DMS 273 treated with DMSO at 0.1 percent for 48 hours (cell line): Measurements from ENCODE around the gene TRAPPC8.
A peak's percentile ranks its signal among the peaks of the same experiment; 100 is the strongest.
"Not testable (repeated sequence)": the region's sequence is repeated elsewhere in the genome, so short reads cannot be mapped to it uniquely, and the experiment has no call there.

Source experiments
- DNase-seq: peaks from one replicate; lab custom pipeline; 2025; lab: John Stamatoyannopoulos, UW

TRAPPC8 gene

DNA sequence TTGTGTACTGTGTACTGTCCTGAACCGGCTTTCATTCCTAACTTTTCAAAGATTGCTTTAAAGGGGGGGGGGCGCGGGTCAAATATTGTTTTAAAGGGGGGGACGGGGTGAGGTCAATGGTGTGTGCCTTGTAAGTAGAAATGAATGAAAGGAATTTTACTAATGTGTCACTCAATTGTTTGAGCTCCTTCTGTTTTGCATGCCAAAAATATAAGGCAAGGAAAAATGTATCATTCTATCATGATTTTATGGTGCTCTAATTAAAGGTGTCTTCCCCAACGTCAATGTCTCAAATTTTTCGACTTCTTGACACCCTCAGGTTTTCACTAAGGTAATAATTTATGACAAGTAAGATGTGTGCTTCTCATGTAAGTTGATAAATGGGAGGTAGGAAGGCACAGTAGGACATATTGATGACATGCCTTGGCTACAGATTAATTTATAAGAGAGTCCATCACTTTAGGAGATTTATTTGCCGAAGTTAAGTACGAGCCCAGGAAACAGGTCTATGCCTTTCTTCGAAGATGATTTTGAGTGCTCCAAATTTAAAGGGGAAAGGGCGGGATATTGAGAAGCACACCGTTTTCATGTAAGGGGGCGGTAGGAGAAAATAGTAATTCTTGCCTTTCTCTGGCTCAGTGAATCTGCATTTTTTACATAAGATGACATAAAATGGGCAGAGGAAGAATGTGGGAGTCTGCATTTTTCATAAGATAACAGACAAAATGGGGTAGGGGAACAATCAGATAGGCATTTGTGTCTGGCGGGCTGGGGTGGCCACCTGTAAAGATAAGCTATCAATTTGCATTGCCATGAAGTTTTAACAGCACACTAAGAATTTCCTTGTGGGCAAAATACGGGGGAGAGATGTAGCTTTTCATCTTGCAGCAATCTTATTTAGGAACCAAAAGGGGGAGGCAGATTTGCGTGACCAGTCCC lies 1.2 kb upstream of the TRAPPC8 start:
- DNase-seq = no peak

DNA sequence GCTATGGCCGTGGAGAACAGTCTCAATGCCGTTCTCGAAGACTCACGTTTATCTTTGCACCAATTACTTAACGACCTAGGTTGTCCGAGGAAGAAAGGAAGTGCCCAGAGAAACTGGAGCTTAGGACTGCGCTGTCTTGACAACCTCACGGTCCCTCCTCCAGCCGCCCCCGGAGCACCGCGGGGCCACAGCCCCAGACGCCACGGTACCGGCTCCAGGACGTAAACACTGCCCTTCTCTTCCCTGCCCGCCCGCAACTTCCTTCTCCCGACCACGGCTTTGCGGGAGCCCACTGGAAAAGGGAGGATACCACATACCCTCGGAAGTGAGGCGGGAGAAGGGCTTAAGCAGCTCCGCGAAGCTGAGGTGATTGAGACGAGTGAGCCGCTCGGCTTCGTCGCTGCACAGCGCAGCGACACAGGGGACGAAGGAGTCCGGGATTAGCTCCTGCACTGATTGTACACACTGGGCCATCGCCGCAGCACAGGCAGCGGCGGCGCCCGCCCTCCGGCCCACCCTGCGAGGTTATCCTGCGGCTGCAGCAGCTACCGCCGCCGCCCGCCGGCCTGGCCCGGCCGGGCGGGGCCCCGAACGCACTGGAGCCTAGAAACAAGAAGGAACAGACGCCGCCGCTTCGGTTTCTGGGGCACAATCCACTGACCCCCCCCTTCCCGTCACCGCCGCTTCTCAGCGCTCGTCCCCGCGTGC lies 483 bp downstream of the TRAPPC8 start:
- DNase-seq = no peak

DNA sequence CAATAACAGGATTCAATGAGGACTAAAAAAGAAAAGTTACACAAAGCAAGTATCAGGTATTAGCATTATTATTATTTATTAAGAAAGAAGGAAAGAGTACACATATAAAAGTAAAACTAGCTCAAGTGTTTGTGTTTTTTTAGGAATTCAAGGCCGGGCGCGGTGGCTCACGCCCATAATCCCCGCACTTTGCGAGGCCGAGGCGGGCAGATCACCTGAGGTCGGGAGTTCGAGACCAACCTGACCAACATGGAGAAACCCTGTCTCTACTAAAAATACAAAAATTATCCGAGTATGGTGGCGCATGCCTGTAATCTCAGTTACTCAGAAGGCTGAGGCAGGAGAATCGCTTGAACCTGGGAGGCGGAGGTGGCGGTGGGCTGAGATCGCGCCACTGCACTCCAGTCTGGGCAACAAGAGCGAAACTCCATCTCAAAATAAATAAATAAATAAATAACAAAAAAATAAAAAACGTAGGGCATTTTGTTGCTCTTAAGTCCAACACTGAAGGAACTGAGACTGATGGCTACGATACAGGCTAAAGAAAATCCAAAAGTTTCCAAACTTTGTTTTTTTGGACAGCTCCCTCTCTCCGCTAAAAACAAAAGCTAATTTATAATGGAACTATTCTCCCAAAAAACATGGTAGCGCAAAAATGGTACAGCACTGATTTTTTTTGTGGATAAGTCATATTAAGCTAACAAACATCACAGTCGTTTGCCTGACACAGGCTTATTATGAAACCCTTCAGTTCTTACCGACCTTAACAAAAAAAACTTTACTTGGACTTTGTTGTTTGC lies 1.7 kb downstream of the TRAPPC8 start:
- no peak for DNase-seq

DNA sequence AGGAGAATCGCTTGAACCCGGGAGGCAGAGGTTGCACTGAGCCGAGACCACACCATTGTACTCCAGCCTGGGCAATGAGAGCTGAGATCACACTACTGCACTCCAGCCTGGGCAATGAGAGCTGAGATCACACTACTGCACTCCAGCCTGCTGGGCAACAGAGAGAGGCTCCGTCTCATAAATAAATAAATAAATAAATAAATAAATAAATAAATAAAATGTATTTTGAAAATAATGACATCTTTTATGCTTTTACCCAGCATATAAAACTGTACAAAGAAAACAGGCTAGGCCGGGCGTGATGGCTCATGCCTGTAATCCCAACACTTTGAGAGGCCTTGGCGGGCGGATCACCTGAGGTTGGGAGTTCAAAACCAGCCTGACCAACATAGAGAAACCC lies 8.2 kb downstream of the TRAPPC8 start:
- not testable (repeated sequence) for DNase-seq

DNA sequence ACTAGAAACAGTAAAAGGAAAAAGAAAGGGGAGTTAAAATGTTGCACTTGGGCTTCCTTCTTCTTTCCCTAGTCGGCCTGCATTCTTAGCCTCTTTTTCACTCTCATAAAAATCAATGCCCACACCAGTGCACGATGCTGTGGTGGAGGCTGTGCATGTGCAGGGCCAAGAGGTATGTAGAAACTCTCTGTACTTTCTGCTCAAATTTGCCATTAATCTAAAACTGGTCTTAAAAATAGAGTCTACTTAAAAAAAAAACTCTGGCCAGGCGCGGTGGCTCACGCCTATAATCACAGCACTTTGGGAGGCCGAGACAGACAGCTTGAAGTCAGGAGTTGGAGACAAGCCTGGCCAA lies 11.1 kb downstream of the TRAPPC8 start:
- no peak for DNase-seq

DNA sequence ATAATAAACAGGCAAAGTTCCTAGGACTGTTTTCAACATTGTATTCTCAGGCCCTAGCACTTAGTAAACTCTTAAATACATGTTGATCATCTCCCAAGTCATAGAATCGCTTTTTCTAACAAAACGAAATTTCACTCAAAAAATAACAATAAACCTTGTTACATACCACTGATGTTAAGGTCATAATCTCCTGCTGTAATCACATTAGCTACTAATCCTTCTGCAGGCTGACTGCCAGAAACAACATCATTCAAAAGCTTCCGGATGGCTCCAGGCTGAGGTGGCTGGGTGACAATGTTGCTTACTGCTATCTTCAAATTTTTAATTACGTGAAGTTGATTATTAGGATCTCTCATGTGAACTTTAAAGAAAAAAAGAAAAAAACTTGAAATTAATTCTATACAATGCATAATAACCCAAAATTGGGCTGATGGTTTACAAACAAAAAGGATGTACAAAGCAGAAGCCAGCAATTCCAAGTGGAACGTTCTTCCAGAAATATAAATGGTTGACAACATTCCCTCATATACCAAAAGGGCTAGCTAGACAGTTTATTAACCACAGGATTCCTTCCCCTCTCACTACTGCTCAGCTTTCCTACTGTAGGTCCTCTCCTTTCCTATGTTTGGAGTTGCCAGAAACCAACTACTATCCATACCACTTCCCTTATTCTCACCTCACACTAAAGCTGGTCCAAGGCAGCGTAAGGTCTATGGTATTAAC lies 11.6 kb downstream of the TRAPPC8 start:
- DNase-seq = no peak

DNA sequence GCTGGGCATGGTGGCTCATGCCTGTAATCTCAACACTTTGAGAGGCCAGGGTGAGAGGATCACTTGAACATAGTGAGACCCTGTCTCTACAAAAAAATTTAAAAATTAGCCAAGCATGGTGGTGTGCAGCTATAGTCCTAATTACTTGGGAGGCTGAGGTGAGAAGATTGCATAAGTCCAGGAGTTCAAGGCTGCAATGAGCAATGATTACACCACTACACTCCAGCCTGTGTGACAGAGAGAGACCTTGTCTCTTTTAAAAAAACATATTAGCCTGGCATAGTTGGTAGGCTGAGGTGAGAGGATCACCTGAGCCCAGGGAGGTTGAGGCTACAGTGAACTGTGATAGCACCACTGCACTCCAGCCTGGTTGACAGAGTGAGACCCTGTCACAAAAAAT lies 13.7 kb downstream of the TRAPPC8 start:
- DNase-seq = no peak

DNA sequence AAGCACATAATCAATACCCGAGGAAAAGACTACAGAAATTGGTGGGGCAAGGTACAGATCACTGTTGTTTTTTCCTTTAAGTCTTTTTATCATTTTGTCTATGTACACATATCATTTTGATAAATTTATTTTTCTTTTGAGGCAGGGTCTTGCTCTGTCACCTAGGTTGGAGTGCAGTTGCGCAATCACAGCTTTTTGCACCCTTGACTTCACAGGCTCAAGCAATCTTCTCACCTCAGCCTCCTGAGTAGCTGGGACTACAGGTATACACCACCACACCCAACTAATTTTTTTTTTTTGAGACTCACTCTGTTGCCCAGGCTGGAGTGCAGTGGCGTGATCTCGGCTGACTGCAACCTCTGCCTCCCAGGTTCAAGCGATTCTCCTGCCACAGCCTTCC lies 15.9 kb downstream of the TRAPPC8 start:
- not testable (repeated sequence) for DNase-seq

DNA sequence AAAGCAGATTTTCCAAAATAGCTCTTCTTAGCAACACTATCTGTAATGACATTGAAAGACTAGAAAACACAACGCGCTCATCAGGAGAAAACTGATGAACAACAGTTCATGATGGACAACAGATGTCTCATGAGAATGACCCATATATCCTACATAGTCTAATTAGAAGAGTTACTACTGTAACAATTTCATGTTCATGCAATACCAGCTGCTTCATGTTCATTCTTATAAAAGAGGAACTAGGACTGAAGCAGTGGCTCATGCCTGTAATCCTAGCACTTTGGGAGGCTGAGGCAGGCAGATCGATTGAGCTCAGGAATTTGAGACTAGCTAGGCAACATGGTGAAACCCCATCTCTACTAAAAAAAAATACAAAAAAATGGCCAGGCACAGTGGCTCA lies 22.7 kb downstream of the TRAPPC8 start:
- DNase-seq = no peak

DNA sequence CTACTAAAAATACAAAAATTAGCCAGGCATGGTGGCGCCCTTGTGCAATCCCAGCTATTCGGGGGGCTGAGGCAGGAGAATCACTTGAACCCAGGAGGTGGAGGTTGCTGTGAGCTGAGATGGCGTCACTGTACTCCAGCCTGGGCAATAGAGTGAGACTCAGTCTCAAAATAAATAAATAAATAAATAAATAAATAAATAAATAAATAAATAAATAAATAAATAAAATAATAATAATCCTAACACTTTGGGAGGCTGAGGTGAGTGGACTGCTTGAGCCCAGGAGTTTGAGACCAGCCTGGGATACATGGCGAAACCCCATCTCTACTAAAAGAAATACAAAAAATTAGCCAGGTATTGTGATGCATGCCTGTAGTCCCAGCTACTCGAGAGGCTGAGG lies 23.6 kb downstream of the TRAPPC8 start:
- DNase-seq = not testable (repeated sequence)

DNA sequence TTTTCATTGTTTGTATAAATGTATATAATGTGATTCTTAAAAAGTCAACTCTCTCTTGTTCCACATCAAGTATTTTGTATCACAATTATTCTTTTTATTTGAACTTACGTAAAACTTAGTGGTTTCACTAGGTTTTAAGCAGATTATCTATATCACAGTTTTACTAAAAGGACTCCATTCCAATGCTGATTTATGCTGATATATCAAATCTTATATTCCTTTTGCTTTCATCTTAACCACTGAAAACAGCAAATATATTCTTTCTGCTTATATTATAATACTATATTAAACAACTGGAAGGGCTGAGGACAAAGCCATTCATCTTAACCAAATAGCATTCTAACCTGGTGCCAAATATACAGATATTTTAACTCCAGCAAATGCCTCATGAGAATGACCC lies 24.2 kb downstream of the TRAPPC8 start:
- DNase-seq = no peak

DNA sequence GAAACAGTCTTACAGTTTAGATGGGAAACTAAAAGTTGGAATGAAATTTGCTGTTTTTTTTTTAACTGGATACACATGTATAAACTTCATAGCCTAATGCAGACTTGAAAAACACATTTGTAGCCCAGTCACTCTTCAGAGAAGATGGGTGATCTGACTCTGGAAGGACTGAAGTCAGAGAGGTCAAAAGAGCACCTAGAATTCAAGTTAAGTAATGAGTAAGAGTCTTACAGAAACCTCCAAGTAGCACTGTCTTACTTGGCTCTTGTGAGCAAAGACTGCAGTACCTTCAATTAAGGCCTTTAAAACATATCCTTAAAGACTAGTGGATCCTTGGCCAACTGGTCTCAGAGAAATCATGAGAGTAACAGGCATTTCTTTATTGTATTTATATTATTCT lies 41.9 kb downstream of the TRAPPC8 start:
- no peak for DNase-seq

DNA sequence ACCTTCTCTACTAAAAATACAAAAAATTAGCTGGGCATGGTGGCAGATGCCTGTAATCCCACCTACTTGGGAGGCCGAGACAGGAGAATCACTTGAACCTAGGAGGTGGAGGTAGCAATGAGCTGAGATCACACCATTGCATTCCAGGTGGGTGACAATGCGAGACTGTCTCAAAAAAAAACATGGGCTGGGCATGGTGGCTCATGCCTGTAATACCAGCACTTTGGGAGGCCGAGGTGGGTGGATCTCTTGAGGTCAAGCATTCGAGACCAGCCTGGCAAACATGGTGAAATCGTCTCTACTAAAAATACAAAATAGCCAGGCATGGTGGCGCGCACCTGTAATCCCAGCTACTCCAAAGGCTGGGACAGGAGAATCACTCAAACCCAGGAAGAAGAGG lies 43.2 kb downstream of the TRAPPC8 start:
- not testable (repeated sequence) for DNase-seq

DNA sequence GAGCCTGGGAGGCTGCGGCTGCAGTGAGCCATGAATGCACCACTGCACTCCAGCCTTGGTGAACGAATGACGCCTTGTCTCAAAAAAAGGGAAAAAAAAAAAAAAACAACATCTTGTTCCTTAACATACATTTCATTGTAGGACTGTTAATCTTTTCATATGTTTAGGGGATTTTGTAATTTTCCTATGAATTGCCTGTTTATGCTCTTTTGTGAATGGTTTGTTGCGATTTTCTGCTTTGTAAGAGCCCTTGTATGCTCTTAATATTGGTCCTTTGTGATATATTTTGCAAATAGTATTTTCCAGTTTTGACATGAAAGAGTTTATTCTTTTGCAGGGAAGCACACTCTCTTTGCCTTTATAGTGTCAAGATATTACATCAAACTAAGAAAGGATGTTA lies 50.0 kb downstream of the TRAPPC8 start:
- no peak for DNase-seq

DNA sequence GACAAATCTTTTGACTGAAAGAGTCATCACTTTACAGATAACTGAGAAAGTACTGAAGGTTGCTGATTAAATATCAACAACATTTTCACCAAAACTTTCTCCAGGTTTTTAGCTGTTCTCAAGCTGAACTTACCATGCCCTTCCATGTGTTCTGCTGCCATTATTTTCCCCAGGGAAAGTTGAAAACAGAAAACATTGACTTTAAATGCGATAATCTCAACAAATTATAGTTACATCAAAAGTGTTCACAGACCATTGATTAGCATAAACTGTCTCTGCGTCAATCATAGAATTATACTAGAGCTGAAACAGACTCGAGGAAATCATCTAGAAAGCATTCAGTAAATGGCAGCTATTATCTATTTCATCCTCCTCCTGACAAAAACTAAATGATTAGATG lies 51.4 kb downstream of the TRAPPC8 start:
- DNase-seq = no peak

DNA sequence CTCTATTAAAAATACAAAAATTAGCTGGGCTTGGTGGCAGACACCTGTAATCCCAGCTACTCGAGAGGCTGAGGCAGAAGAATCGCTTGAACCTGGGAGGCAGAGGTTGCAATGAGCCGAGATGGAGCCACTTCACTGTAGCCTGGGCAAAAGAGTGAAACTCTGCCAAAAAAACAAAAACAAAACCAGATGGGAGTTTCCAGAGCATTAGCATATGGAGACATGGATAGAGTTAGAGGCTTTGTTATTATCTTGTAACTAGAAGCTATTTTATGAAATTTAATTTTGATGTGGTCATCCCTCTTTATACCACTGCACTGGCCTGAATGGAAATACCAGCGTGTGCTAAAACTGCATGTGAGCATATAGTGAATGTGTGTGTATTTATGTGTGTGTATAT lies 58.9 kb downstream of the TRAPPC8 start:
- no peak for DNase-seq

DNA sequence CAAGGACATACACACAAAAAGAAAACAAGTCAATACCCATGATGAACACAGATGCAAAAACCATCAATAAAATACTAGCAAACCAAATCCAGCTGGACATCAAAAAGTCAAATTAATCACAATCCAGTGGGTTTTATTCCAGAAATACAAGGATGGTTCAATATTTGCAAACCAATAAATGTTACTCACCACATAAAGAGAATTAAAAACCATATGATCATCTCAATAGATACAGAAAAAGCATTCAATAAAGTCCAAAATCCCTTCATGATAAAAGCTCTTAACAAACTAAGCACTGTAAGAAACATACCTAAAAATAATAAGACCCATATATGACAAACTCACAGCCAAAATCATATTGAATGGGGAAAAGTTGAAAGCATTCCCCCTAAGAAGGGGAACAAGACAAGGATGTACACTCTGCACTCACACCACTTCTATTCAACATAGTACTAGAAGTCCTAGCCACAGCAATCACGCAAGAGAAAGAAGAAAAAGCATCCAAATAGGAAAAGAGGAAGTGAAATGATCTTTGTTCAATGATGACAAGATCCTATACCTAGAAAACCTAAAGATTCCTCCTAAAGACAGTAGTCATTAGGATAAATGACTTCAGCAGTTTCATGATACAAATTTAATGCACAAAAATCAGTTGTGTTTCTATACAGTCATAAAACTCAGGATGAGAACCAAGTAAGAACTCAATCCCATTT lies 62.6 kb downstream of the TRAPPC8 start:
- no peak for DNase-seq

DNA sequence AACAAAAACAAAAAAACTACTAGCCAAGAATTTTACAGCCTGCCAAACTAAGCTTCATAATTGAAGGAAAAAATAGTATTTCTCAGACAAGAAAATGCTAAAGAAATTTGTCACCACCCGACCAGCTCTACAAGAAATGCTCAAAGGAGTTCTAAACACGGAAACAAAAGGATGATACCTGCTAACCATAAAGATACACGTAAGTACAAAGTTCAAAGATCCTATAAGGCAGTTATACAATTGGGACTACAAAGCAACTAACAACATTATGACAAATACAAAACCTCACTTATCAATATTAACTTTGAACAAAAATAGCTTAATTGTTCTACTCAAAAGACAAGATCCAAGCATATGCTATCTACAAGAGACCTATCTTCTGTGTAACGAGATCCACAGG lies 64.6 kb downstream of the TRAPPC8 start:
- no peak for DNase-seq

DNA sequence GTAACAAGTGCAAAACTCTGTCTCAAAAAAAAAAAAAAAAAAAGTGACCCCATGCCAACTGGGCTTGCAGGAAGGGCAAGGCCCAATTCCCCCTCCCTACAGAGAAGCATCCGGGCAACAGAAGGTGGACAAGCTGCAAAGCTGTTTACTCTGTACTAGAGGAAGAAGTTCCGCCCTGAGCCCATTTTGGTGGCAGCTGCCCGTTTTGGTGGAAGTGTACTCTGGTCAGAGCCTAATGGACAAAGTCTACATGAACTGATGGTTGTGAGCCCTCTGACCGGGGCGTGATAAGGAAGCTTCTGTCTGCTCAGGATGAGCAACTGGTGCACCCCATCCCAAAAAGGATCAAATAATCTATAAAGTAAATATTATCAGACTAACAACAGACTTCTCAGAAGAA lies 65.0 kb downstream of the TRAPPC8 start:
- DNase-seq = no peak

DNA sequence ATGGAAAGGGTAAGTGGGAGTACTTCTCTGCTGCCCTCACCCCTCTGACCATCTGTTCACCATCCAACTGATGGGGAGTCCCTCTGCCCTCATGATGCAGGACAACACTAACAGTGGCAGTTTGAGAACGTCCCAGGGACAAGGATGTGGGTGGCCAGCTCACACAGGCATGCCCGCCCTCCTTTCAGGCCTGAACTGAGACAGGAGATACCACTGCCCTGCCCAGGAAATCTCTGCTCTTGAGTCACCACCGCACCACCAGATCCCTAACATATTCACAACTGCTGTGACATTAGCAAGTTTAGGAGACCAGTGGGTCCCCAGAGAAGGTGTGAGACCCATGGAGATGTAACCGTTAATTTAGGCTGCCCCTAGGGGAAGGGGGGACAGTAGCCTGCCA lies 66.2 kb downstream of the TRAPPC8 start:
- DNase-seq = peak; percentile 7

DNA sequence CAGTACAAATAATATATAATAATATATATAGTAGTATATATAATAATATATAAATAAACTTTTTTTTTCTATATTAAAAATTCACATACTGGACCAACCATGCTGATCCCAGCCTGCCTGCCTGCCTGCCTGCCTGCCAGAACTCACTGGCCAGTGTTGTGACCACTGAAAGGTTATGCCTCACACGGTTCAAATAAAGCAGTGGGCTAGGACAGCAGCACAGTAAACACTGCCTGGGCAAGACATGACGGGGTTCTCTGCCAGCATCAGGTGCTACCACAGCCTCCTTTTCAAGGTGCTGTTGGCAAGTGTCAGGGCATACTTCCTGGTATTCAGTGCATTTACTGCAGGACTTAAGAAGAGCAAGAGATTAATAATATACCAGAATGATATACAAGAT lies 67.6 kb downstream of the TRAPPC8 start:
- no peak for DNase-seq
